ENCODE measurements around the gene MKI67.

GRCh38 chr10:128147064-128147463 lies 20.8 kb upstream of the MKI67 start:
- TF ChIP-seq POLR2A (IDR thresholded peaks at IDR 0.05) (no peak), CTCF (IDR thresholded peaks at IDR 0.05) (no peak)
